Loucy (cell line): Measurements from ENCODE around the gene ADARB1.
"Not testable (repeated sequence)": the region's sequence is repeated elsewhere in the genome, so short reads cannot be mapped to it uniquely, and the experiment has no call there.

ENCODE experiments used
- H2AFZ ChIP-seq: fragments of 200-600 bp; sonication (generic); 2 replicates; pipeline ENCODE4 v1.6.0; 2016; ENCODE audit warnings: antibody characterized with exemption, mild to moderate bottlenecking, low read length, moderate library complexity
- H3F3A ChIP-seq: fragments of 200-600 bp; 2 replicates; pipeline ENCODE4 v1.6.0; 2016; ENCODE audit warnings: antibody characterized with exemption, low read depth, mild to moderate bottlenecking
- H3K27me3 ChIP-seq: fragments of 200-600 bp; sonication (generic); 2 replicates; pipeline ENCODE4 v1.6.1; 2014; ENCODE audit warnings: low read length, mild to moderate bottlenecking; ENCODE audit not compliant: insufficient read depth, poor library complexity, severe bottlenecking
- H3K36me3 ChIP-seq: fragments of 200-600 bp; sonication (generic); 2 replicates; pipeline ENCODE4 v1.6.1; 2016; ENCODE audit warnings: low read length; ENCODE audit not compliant: insufficient read depth
- H3K4me1 ChIP-seq: fragments of 200-600 bp; sonication (generic); 2 replicates; pipeline ENCODE4 v1.5.1; 2014; ENCODE audit warnings: low read length, mild to moderate bottlenecking; ENCODE audit not compliant: insufficient read depth, poor library complexity, severe bottlenecking
- H3K4me2 ChIP-seq: fragments of 200-600 bp; sonication (generic); 2 replicates; pipeline ENCODE4 v1.6.0; 2014; ENCODE audit warnings: antibody characterized with exemption, low read length, low read depth, mild to moderate bottlenecking; ENCODE audit not compliant: poor library complexity, severe bottlenecking
- H3K4me3 ChIP-seq: fragments of 200-600 bp; sonication (generic); 2 replicates; pipeline ENCODE4 v1.5.1; 2014; ENCODE audit warnings: low read length, mild to moderate bottlenecking, mixed read lengths; ENCODE audit not compliant: poor library complexity, severe bottlenecking
- H3K79me2 ChIP-seq: fragments of 200-600 bp; sonication (generic); 2 replicates; pipeline ENCODE4 v1.6.1; 2014; ENCODE audit warnings: low read length; ENCODE audit not compliant: insufficient read depth
- H3K9ac ChIP-seq: fragments of 200-600 bp; sonication (generic); 2 replicates; pipeline ENCODE4 v1.6.0; 2014; ENCODE audit warnings: mild to moderate bottlenecking, low read depth, low read length, moderate library complexity; ENCODE audit not compliant: poor library complexity, severe bottlenecking
- H3K9me2 ChIP-seq: fragments of 200-600 bp; sonication (generic); replicated peaks from 2 replicates; pipeline ENCODE4 v1.6.1; 2016; ENCODE audit warnings: low read depth, low read length, mixed read lengths
- H3K9me3 ChIP-seq: fragments of 200-600 bp; sonication (generic); 2 replicates; pipeline ENCODE4 v1.6.1; 2014; ENCODE audit warnings: mild to moderate bottlenecking, antibody characterized with exemption, low read length, low read depth; ENCODE audit not compliant: insufficient read depth
- H4K20me1 ChIP-seq: fragments of 200-600 bp; sonication (generic); 2 replicates; pipeline ENCODE4 v1.6.0; 2014; ENCODE audit warnings: antibody characterized with exemption, low read length, mild to moderate bottlenecking; ENCODE audit not compliant: insufficient read depth, poor library complexity, severe bottlenecking
- EZH2phosphoT487 ChIP-seq: fragments of 200-600 bp; IDR thresholded peaks from 2 replicates; pipeline ENCODE4 v1.6.1; 2018; ENCODE audit warnings: antibody characterized with exemption, mild to moderate bottlenecking, moderate library complexity, borderline replicate concordance
- TF ChIP-seq, protein P1 (sequence below): fragments of 200-600 bp; sonication (generic); conservative IDR thresholded peaks from 2 replicates; pipeline ENCODE4 v1.5.1; 2014; ENCODE audit warnings: mild to moderate bottlenecking, antibody characterized with exemption, low read length

ADARB1 gene

DNA sequence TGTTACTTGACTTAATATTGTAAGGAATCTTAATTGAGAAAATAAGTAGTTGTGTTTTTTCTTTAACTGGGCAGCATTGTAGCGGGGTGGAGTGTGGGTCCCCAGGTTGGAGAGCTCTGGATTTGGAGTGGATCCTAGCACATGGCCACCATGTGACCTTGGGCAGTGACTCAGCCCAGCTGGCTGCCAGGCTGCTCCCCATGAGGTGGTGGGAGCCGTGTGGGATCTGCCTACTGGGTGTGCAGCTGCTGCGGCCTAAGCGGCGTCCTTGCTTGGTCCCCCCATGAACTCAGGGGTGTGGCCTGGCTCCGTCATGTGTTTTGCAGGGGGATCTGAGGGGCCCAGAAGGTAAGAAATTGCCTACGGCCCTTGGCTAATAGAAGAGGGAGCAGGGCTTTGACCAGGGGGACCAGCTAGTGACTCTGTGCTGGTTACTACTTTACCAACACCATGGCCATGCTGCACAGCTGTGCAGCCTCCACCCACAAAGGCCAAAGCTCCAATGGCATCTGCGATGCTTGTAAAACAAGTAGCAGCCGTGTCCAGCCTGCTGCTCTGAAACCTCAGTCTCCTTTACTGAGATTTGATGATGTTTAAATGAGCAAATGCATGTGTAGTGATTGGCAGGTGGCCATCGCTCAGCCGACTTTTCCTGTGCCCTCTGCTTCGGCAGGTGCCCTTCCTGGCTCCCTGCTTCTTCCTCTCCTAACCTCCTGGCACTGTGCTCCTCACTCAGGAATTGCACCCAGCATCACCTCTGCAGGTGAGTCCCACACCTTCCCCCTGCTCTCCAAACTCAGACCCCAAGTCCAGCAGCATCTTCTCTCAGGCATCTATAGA is 68.3 kb downstream of the ADARB1 start:
- H4K20me1 ChIP-seq = no peaks in the 10 kb centered on the region

DNA sequence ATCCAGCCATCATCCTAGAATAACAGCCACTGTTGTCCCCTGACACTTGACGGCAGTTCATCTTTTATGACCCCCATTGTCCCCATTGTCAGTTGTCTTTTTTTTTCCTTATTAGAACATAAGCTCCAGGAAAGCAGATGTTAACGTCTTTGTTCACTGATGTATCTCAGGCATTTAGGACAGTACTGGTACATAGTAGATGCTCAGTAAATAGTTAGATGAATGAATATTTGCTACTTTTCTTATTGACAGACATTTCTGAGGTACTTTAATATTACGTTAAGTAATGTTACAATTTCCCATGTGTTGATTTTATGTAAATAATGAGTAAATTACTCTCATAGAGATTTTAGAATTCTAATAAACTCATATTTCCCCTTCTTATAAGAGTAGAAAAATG is 69.5 kb downstream of the ADARB1 start:
- H3K79me2 ChIP-seq = no peaks in the 10 kb centered on the region
- H2AFZ ChIP-seq = no peak overlapping the region
- TF ChIP-seq, protein P1, sequence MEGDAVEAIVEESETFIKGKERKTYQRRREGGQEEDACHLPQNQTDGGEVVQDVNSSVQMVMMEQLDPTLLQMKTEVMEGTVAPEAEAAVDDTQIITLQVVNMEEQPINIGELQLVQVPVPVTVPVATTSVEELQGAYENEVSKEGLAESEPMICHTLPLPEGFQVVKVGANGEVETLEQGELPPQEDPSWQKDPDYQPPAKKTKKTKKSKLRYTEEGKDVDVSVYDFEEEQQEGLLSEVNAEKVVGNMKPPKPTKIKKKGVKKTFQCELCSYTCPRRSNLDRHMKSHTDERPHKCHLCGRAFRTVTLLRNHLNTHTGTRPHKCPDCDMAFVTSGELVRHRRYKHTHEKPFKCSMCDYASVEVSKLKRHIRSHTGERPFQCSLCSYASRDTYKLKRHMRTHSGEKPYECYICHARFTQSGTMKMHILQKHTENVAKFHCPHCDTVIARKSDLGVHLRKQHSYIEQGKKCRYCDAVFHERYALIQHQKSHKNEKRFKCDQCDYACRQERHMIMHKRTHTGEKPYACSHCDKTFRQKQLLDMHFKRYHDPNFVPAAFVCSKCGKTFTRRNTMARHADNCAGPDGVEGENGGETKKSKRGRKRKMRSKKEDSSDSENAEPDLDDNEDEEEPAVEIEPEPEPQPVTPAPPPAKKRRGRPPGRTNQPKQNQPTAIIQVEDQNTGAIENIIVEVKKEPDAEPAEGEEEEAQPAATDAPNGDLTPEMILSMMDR = no peak
- TF ChIP-seq EZH2phosphoT487 = no peak
- H3K27me3 ChIP-seq = no peaks in the 10 kb centered on the region
- no peaks in the 10 kb centered on the region; the same call in 1 of the 2 replicates for H3K36me3 ChIP-seq
- no peak overlapping the region for H3K9ac ChIP-seq
- no peaks in the 10 kb centered on the region for H3F3A ChIP-seq
- H3K4me1 ChIP-seq = peaks cover 4% of the 10 kb centered on the region
- H3K9me2 ChIP-seq = no peaks in the 10 kb centered on the region
- H3K4me3 ChIP-seq = no peak overlapping the region
- no peaks in the 10 kb centered on the region for H4K20me1 ChIP-seq
- H3K9me3 ChIP-seq = no peaks in the 10 kb centered on the region
- no peak overlapping the region for H3K4me2 ChIP-seq

More for the DNA sequence above, 68.3 kb downstream of the ADARB1 start:
- no peak overlapping the region for H3K4me3 ChIP-seq
- no peak overlapping the region for H3K9ac ChIP-seq
- no peaks in the 10 kb centered on the region; the same call in 1 of the 2 replicates for H3K36me3 ChIP-seq
- H3K9me3 ChIP-seq = no peaks in the 10 kb centered on the region
- TF ChIP-seq, protein P1 = no peak
- no peak for TF ChIP-seq EZH2phosphoT487
- no peak overlapping the region for H2AFZ ChIP-seq
- no peaks in the 10 kb centered on the region for H3K9me2 ChIP-seq
- H3K27me3 ChIP-seq = no peaks in the 10 kb centered on the region
- peaks cover 4% of the 10 kb centered on the region for H3K4me1 ChIP-seq
- H3K4me2 ChIP-seq = no peak overlapping the region
- H3K79me2 ChIP-seq = no peaks in the 10 kb centered on the region
- no peaks in the 10 kb centered on the region for H3F3A ChIP-seq

DNA sequence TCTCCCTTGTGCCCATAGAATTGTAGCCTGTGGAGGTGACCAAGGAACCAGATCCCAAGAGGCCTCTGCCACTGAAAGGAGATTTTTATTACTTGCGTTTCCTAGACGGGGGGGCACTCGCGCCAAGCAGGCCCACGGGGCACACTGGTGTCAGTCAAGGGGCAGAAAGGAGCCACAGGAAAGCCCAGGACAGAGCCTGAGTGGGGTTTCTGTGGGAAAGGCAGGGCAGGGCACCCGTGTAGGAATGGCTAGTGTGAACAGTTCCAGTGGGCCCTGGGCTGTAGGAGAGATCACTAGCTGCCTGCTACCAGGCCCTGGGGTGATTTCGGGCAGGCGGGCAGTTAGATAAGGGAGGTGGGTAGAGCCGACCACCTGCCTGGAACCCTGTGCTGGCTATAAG is 70.8 kb downstream of the ADARB1 start:
- Histone ChIP-seq H4K20me1 (no peaks in the 10 kb centered on the region), H3F3A (no peaks in the 10 kb centered on the region), H3K4me1 (peaks cover 4% of the 10 kb centered on the region), H3K9me2 (no peaks in the 10 kb centered on the region), H3K4me3 (no peak overlapping the region), H3K9me3 (no peaks in the 10 kb centered on the region), H3K27me3 (no peaks in the 10 kb centered on the region), H3K4me2 (no peak overlapping the region), H3K9ac (no peak overlapping the region), H3K36me3 (no peaks in the 10 kb centered on the region; the same call in 1 of the 2 replicates), H3K79me2 (no peaks in the 10 kb centered on the region), H2AFZ (no peak overlapping the region)
- TF ChIP-seq, protein P1 = no peak
- TF ChIP-seq EZH2phosphoT487 = no peak

DNA sequence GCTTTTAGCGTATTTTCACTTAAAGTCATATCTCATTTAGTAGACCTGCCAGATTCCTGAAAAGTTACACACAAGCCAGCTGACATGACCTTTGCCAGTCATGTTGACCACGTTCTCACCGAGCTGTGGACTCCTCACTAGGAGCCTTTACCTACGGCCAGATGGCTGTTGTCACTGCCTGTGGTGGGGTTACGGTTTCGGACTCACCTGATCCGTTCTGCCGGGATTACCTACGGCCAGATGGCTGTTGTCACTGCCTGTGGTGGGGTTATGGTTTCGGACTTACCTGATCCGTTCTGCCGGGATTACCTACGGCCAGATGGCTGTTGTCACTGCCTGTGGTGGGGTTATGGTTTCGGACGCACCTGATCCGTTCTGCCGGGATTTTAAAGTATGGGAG is 71.5 kb downstream of the ADARB1 start:
- not testable (repeated sequence) for H3K4me1 ChIP-seq, H2AFZ ChIP-seq, H3K4me3 ChIP-seq, H3K27me3 ChIP-seq, H3K4me2 ChIP-seq, H3K36me3 ChIP-seq, H3K9me3 ChIP-seq, H3K9me2 ChIP-seq, H3K9ac ChIP-seq, H4K20me1 ChIP-seq, H3K79me2 ChIP-seq, H3F3A ChIP-seq
